Astrocyte (in vitro differentiated cells and primary cell): ENCODE results near the gene CPTP. TPM values are rescaled to one million over a fixed set of nuclear protein-coding genes. Genes with fewer than 3 reads are reported as not detected.

ENCODE experiments used
- DNase-seq: peaks from one replicate; pipeline ENCODE4 v3.0.0-alpha.2; 2010; ENCODE audit warnings: low read depth
- FAIRE-seq: peaks from 2 replicates; lab custom pipeline; 2011; peaks lifted over from hg19 to GRCh38; lab: Jason Lieb, UNC
- H2AFZ ChIP-seq: 2 replicates; pipeline ENCODE4 v1.6.0; 2012; ENCODE audit warnings: low read depth, low read length, inconsistent platforms
- H3K27ac ChIP-seq: 2 replicates; pipeline ENCODE4 v1.5.1; 2011; ENCODE audit warnings: low read depth, low read length, inconsistent platforms
- H3K27me3 ChIP-seq: 2 replicates; pipeline ENCODE4 v1.6.0; 2011; ENCODE audit warnings: low read length, inconsistent platforms; ENCODE audit not compliant: insufficient read depth
- H3K36me3 ChIP-seq: 2 replicates; pipeline ENCODE4 v1.5.1; 2011; ENCODE audit warnings: low read length, inconsistent platforms; ENCODE audit not compliant: insufficient read depth
- H3K4me1 ChIP-seq: 2 replicates; pipeline ENCODE4 v1.5.1; 2011; ENCODE audit warnings: low read length, inconsistent platforms; ENCODE audit not compliant: insufficient read depth
- H3K4me2 ChIP-seq: 2 replicates; pipeline ENCODE4 v1.6.0; 2012; ENCODE audit warnings: low read length, inconsistent platforms
- H3K4me3 ChIP-seq: 2 replicates; pipeline ENCODE4 v1.5.1; 2011; ENCODE audit warnings: low read depth, mild to moderate bottlenecking, low read length, inconsistent platforms; ENCODE audit not compliant: insufficient read depth
- H3K79me2 ChIP-seq: 2 replicates; pipeline ENCODE4 v1.6.0; 2012; ENCODE audit warnings: mild to moderate bottlenecking, low read length, inconsistent platforms; ENCODE audit not compliant: insufficient read depth
- H3K9ac ChIP-seq: 2 replicates; pipeline ENCODE4 v1.6.0; 2012; ENCODE audit warnings: mild to moderate bottlenecking, low read length, inconsistent platforms
- H3K9me3 ChIP-seq: 2 replicates; pipeline ENCODE4 v1.5.1; 2012; ENCODE audit warnings: low read depth, mild to moderate bottlenecking, low read length, inconsistent platforms; ENCODE audit not compliant: insufficient read depth
- H4K20me1 ChIP-seq: 2 replicates; pipeline ENCODE4 v1.6.0; 2012; ENCODE audit warnings: low read length, inconsistent platforms; ENCODE audit not compliant: insufficient read depth
- H3K27ac Mint-ChIP-seq: one replicate; pipeline ENCODE4 v1.8.0; 2021; ENCODE audit warnings: mild to moderate bottlenecking, mixed read lengths; ENCODE audit not compliant: unreplicated experiment
- H3K27me3 Mint-ChIP-seq: one replicate; pipeline ENCODE4 v1.8.0; 2021; ENCODE audit warnings: low read depth, mixed read lengths; ENCODE audit not compliant: unreplicated experiment
- H3K36me3 Mint-ChIP-seq: one replicate; pipeline ENCODE4 v1.8.0; 2021; ENCODE audit warnings: low read depth, mixed read lengths; ENCODE audit not compliant: unreplicated experiment
- H3K4me1 Mint-ChIP-seq: one replicate; pipeline ENCODE4 v1.8.0; 2021; ENCODE audit warnings: low read depth, mixed read lengths; ENCODE audit not compliant: unreplicated experiment
- H3K4me3 Mint-ChIP-seq: one replicate; pipeline ENCODE4 v1.8.0; 2021; ENCODE audit warnings: mild to moderate bottlenecking, moderate library complexity, mixed read lengths; ENCODE audit not compliant: unreplicated experiment
- H3K9me3 Mint-ChIP-seq: one replicate; pipeline ENCODE4 v1.8.0; 2021; ENCODE audit warnings: mild to moderate bottlenecking, mixed read lengths; ENCODE audit not compliant: unreplicated experiment
- EZH2 ChIP-seq: IDR thresholded peaks from 2 replicates; pipeline ENCODE4 v1.6.1; 2012; ENCODE audit warnings: mild to moderate bottlenecking, low read length, inconsistent platforms; ENCODE audit not compliant: insufficient read depth
- total RNA-seq: library from RNA; stranded (reverse); gene quantifications from 2 replicates; pipeline ENCODE4 v1.2.1, GENCODE V29; 2021
- TF ChIP-seq, protein P1 (sequence below): IDR thresholded peaks from 2 replicates; pipeline ENCODE4 v1.5.1; 2011; ENCODE audit warnings: low read depth, mild to moderate bottlenecking, inconsistent platforms, low read length, moderate library complexity; ENCODE audit not compliant: insufficient read depth

The CPTP gene
- total RNA-seq, 1 donor from 2014 or later: 28.5 TPM

DNA sequence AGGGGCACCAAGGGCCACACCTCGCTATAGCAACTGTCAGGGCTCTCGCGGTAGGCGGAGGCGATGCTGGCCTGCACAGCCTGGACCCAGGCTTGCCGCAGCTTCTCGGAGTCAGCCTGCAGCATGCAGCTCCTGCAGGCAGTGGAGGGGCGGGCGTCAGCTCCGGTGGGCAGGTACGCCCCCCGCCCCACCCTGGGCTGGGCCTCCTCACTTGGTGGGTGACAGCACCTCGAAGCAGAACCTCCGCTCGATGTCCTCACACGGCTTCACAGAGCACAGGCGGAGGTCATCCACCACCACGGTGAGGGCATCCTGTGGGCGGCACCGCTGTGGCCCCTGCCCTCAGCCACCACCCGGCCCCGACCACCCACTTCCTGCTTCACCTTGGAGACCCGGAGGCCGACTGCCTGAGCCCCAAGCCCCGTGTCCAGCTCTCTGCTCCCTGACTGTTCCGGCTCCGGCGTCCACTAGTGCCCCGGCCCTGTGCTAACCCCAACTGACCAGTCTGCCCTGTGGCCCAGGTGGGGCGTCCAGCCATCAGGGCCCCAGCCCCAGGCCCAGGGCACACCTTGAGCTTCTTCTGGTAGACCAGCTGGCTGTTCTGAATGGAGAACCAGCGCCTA is 26.7 kb upstream of the CPTP start:
- no peak overlapping the region for H3K27ac Mint-ChIP-seq
- H3K27me3 Mint-ChIP-seq: no peaks in the 10 kb centered on the region
- no peaks in the 10 kb centered on the region for H3K36me3 ChIP-seq
- DNase-seq (no peak), FAIRE-seq (no peak)
- peaks cover 2% of the 10 kb centered on the region for H3K79me2 ChIP-seq
- no peaks in the 10 kb centered on the region for H3K4me1 Mint-ChIP-seq
- no peaks in the 10 kb centered on the region for H3K4me1 ChIP-seq
- H3K4me2 ChIP-seq: no peak overlapping the region
- TF ChIP-seq, protein P1, sequence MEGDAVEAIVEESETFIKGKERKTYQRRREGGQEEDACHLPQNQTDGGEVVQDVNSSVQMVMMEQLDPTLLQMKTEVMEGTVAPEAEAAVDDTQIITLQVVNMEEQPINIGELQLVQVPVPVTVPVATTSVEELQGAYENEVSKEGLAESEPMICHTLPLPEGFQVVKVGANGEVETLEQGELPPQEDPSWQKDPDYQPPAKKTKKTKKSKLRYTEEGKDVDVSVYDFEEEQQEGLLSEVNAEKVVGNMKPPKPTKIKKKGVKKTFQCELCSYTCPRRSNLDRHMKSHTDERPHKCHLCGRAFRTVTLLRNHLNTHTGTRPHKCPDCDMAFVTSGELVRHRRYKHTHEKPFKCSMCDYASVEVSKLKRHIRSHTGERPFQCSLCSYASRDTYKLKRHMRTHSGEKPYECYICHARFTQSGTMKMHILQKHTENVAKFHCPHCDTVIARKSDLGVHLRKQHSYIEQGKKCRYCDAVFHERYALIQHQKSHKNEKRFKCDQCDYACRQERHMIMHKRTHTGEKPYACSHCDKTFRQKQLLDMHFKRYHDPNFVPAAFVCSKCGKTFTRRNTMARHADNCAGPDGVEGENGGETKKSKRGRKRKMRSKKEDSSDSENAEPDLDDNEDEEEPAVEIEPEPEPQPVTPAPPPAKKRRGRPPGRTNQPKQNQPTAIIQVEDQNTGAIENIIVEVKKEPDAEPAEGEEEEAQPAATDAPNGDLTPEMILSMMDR: no peak
- no peak for TF ChIP-seq EZH2
- no peaks in the 10 kb centered on the region for H3K9me3 ChIP-seq
- H3K4me3 Mint-ChIP-seq: no peak overlapping the region
- H3K4me3 ChIP-seq: no peak overlapping the region
- no peak overlapping the region for H3K27ac ChIP-seq
- no peak overlapping the region for H2AFZ ChIP-seq
- no peak overlapping the region for H3K9ac ChIP-seq
- H3K27me3 ChIP-seq: no peaks in the 10 kb centered on the region
- peaks cover 35% of the 10 kb centered on the region for H4K20me1 ChIP-seq
- no peaks in the 10 kb centered on the region for H3K9me3 Mint-ChIP-seq
- H3K36me3 Mint-ChIP-seq: no peaks in the 10 kb centered on the region

DNA sequence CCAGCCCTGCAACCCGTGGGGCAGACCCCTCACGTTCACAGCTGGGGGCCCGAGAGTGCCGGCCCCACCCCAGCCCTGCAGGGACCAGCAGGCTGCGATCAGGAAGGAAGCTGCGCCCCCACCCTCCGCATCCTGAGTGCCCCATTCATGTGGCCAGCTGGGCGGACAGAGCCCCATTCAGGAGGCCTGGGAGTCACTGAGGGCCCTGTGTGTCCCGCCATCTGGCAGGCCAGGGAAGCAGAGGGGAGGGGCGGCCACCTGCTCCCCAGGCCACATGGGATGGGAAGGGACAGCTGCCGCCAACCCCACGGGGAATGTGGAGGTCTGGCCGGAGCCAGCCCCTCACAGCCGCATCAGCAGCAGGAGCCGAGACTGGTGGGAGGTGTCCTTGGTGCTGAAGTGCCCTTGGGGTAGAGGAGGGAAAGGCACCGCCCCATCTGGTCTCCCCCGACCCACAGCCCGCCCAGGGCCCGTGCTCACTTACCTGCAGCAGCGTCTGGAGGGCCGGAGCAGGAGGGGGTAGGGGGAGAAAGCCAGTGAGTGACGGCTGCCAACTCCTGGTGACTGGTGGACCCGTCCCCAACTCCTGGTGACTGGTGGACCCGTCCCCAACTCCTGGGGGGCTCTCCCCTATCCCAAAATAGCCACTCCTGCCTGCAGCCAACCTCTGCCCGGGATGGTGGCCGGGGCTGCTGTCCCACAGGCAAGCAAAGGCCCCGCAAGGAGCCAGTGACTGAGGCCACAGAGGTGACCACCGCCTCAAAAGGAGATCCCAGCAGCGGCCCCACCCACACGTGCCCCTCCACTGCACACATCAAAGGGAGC is 25.5 kb upstream of the CPTP start:
- no peak overlapping the region for H3K4me2 ChIP-seq
- no peaks in the 10 kb centered on the region for H3K27me3 ChIP-seq
- no peak overlapping the region for H2AFZ ChIP-seq
- no peaks in the 10 kb centered on the region for H3K9me3 Mint-ChIP-seq
- no peak for DNase-seq
- H3K36me3 Mint-ChIP-seq: no peaks in the 10 kb centered on the region
- no peak overlapping the region for H3K4me3 Mint-ChIP-seq
- peaks cover 42% of the 10 kb centered on the region for H4K20me1 ChIP-seq
- H3K36me3 ChIP-seq: no peaks in the 10 kb centered on the region
- no peak for FAIRE-seq
- no peaks in the 10 kb centered on the region for H3K4me1 Mint-ChIP-seq
- no peak overlapping the region for H3K4me3 ChIP-seq
- H3K27me3 Mint-ChIP-seq: no peaks in the 10 kb centered on the region
- no peak for TF ChIP-seq EZH2
- TF ChIP-seq, protein P1: no peak
- H3K27ac ChIP-seq: no peak overlapping the region
- no peak overlapping the region for H3K9ac ChIP-seq
- H3K4me1 ChIP-seq: no peaks in the 10 kb centered on the region
- H3K9me3 ChIP-seq: no peaks in the 10 kb centered on the region
- H3K27ac Mint-ChIP-seq: no peak overlapping the region
- H3K79me2 ChIP-seq: peaks cover 8% of the 10 kb centered on the region
